Measurements from ENCODE around the gene MEPE.

Gene MEPE

GRCh38 chr4:87840149-87840548 lies 7.4 kb downstream of the MEPE start:
- DNase-seq (ENCODE audit: low read depth in 2 of 2), result no peak

DNA sequence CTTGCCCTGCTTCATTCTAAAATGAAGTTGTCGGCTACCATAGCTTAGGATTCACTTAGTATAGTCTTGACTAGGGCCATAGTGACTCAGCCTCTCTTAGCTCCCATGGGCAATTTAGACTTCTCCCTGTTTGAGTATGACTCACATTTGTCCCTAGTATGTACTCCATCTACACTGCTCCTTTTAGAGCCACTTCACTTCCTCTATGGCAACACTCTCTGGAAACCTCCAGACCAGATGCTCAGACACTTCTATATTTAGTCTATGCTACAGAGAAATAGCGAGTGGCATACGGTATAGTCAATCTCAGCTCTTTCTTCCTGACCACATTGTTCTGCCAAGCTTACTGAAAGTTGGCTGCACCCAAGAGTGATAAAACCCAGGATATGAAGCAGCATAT lies 11.2 kb downstream of the MEPE start:
- no peak for DNase-seq (ENCODE audit: low read depth in 2 of 2)

DNA sequence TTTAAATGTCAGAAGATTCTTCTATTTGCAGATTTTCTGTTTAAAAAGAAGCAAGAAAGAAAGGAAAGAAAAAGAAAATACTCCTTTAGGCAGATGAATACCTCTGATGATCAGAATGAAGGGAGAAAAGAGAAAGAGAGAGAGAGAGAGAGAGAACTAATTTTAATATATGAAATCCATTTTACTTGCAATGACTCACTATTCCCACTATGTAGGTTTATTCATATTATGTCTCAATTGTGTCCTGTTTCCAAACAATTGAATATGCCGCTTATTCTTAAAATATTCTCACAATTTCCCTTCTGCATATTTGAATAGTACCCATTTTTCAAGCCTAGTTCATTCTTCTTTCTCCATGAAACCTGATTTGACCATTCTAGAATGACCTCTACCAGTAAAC lies 11.7 kb downstream of the MEPE start:
- no peak for DNase-seq (ENCODE audit: low read depth in 2 of 2)

- no peak for DNase-seq (ENCODE audit: low read depth in 2 of 2)
Observed at GRCh38 chr4:87846226-87846625, 13.5 kb downstream of the MEPE start.

DNA sequence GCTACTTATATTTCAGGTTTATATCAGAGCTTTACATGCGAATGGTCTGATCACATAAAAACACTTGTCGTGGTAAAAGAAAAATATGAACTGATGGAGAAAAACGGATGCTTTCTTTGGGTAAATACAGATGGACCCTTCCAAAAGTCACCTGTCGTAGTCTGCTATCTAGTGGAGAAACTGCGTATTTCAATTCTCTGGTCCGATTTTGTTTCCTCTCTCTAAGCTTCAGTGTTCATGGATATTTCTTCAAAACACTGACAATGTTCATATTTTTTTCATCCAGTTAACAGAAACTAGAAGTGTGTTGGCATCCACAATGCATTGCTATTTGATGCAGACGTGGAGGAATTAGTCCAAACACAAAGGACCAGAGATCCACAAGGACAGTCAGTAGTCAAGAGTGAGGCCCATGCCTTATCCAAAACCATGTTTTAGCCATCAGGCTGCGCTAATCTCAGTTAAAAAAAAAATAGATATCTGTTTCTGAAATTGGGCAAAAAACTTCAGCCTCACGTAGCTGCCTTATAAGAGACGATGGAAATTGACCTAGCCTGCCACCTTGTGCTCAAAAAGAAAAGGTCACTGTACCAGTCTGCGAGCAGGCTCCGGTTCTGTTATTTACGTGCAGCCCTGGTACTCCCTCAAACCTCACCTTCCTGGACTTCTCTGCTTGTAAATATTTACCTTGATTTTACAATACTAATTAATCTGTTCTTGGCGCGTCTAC lies 16.0 kb downstream of the MEPE start:
- peak in 1 of 2 donors; percentile 6 for DNase-seq (ENCODE audit: low read depth in 2 of 2)

GRCh38 chr4:87849612-87850011 lies 16.8 kb downstream of the MEPE start:
- DNase-seq (ENCODE audit: low read depth in 2 of 2), result no peak

GRCh38 chr4:87851332-87851731 lies 18.6 kb downstream of the MEPE start:
- DNase-seq (ENCODE audit: low read depth in 2 of 2), result no peak

DNA sequence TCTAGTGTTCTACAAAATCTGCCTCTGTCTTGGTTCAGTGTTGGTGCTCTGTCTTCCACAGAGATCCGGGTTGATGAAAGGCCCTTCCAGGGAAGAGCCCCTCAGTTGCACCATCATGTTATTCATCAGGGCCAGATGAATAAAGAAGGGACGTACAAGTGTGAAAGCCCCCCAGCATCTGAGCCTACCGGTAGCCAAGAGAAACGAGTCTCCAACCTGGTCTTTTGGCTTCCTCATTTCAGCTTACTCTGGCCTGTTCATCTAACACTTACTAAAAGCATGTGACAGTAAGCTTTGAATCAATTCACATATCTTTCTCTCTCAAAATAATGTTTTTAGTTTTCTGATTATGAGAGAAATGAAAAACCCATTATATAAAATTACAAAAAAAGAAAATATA lies 19.2 kb downstream of the MEPE start:
- no peak for DNase-seq (ENCODE audit: low read depth in 2 of 2)

GRCh38 chr4:87853108-87853507 lies 20.3 kb downstream of the MEPE start:
- DNase-seq (ENCODE audit: low read depth in 2 of 2), result no peak

DNA sequence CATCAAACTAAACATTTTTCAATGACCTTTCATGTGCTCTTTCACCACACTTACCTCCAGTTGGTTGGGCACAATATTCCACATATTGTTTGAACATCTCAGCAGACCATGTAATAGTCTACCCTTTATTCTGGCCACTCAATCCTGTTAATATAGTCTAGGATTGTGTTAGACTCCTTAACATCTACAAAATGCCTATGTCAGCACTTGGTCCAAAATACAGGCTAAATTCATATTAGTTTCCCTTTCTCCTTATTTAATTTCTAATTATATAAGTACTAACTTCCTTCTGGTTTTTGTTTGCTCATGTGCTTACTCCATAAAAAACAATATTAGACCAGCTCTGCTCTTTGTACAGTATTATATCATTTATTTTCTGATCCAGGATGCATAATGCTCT lies 21.1 kb downstream of the MEPE start:
- no peak for DNase-seq (ENCODE audit: low read depth in 2 of 2)

DNA sequence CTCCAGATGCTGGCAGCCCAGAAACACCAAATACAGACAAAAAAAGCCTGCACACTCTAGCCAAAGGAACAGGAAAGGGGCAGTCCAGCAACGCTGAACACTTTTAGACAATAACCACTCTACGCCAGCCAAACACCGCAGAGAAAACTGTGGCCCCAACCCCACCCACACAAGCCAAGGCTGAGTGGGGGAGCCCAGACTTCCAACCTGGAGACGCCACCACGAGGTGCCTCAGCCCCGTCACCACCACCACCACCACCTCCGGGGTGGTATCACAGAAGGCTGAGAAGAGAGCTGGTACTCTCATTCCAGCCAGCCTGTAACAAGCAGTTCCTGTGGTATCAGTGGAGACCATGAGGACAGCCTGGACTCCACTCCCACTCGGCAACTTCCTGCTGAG lies 22.8 kb downstream of the MEPE start:
- no peak for DNase-seq (ENCODE audit: low read depth in 2 of 2)

DNA sequence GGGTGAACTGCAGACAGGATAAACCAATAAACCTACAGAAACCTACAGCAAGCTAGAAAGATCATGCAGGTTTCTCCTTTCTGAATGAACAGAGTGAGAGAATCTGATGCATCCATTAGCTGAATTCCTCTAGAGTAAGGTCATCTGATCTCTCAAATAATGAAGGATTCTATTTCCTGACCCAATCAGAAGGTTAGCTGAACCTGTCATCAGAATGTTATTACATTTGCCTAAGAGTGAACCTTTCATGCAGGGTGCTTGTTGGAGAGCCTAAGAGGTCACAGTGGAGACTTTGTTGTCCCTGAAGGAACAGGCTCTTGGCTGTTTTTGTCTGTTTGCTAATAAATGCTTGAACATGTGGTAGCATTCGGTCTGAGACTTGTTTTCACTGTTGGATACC lies 24.0 kb downstream of the MEPE start:
- DNase-seq (ENCODE audit: low read depth in 2 of 2), result no peak

DNA sequence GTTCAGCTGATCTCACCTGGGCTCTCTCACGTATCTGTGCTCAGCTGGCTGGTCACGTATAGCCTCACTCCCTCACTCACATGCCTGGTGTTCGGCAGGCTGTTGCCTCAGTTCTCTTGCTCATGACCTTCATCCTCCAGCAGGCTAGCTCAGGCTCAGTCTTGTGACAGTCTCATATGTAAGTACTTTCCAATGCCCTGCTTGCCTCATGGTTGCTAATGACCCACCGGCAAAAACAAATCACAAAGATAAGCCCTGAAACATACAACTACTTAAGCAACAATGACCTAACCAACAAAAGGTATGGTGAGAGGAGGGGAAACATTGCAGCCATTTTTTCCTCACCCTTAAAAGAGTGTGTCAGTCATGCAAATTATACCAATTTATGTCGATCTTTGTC lies 25.0 kb downstream of the MEPE start:
- no peak for DNase-seq (ENCODE audit: low read depth in 2 of 2)

DNA sequence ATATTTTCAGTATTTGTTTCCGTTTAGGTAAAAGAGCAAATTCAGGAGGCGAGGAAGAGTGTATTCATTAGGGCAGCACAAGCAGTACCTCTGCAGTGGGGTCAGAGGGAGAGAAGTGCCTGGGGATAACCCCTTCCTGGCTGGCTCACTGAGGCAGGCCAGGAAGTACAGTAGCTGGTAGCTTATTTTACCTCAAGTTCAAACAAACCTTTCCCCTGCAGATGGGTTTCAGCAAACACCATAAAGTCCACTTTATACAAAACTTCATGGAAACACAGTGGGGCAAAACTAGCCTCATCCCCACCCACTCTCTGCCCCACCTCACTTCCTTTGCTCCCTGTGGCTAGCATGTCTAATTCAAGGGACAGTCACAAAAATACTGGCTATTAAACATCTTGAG lies 29.5 kb downstream of the MEPE start:
- no peak for DNase-seq (ENCODE audit: low read depth in 2 of 2)

DNA sequence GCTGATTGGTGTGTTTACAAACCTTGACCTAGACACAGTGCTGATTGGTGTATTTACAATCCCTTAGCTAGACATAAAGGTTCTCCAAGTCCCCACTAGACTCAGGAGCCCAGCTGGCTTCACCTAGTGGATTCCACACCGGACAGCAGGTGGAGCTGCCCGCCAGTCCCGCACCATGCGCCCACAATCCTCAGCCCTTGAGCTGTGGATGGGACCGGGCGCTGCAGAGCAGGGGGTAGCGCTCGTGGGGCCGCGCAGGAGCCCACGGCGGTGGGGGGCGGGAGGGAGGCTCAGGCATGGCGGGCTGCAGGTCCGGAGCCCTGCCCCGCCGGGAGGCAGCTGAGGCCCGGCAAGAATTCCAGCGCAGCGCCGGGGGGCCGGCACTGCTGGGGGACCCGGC lies 30.7 kb downstream of the MEPE start:
- DNase-seq (ENCODE audit: low read depth in 2 of 2), result no peak

- no peak for DNase-seq (ENCODE audit: low read depth in 2 of 2)
Observed at GRCh38 chr4:87864321-87864720, 31.6 kb downstream of the MEPE start.

DNA sequence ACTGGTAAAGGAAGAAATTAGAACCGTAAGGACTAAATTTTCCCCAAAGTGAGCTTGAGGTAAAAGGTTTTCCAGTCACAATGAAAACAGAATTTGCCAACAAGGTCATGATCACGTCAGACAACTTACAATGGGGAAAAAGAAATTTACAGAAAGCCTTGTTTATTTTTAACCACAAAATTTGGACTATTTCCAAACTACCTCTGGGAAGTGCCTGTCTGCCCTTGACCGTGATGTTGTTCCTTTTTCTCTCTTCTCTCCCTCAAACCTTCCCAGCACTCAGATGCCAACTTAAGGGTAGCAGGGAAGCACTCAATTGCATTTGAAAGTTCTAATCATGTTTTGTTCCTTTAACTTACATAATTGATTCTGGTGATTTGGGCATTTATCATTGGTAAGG lies 32.5 kb downstream of the MEPE start:
- DNase-seq (ENCODE audit: low read depth in 2 of 2), result no peak

GRCh38 chr4:87865960-87866598 lies 33.3 kb downstream of the MEPE start:
- no peak for DNase-seq (ENCODE audit: low read depth in 2 of 2)

DNA sequence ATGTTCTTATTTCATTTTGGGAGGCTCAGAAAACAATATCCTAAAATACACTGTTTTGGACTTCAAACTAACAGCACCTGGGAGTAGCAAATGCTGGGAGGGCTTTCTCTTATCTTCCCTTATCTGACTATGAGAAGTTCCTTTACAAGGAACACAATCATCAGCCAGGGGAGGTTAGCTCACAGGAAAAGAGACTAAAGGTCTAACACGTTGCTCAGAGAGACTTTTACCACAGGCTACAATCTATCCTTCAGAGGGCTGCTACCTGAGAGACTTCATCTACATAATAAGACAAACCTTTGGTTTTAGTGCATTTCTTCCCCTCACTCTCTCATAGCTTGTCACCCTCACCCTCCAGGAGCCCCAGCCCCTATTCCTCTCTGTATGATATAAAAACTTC lies 35.8 kb downstream of the MEPE start:
- DNase-seq (ENCODE audit: low read depth in 2 of 2), result no peak

DNA sequence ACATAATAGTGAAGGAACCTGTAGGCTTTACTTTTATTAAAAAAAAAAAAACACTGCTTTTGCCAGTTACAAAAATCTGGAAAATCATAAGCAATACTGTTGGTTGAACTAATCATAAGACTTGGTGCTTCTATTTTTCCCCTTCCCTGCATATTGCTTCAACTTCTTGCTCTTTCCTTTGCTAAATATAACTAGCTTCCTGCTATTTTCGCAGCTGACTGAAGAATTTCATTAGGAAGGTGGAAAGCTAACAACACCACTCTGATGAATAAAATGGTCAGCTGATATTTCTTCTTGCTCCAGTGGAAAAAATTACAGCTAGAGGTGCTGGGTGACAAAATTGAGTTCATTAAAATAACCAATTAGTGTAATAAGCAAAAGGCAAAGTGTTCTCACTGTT lies 39.3 kb downstream of the MEPE start:
- no peak for DNase-seq (ENCODE audit: low read depth in 2 of 2)

- no peak for DNase-seq (ENCODE audit: low read depth in 2 of 2)
Observed at GRCh38 chr4:87875191-87875590, 42.4 kb downstream of the MEPE start.

GRCh38 chr4:87880106-87880505 lies 47.3 kb downstream of the MEPE start:
- DNase-seq (ENCODE audit: low read depth in 2 of 2), result no peak

DNA sequence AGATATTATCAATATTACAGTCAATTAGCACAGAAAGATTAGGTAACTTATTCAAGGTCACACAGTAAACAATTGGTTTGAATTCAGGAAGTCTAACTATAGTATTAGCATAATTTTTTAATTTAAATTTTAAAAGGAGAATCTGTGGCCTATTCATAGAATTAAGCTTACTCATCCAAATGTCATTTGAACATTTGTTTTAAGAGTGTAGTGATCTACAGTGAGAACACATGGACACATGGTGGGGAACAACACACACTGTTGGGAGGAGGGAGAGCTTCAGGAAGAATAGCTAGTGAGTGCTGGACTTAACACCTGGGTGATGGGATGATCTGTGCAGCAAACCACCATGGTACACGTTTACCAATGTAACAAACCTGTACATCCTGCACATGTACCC lies 48.3 kb downstream of the MEPE start:
- no peak for DNase-seq (ENCODE audit: low read depth in 2 of 2)

- no peak for DNase-seq (ENCODE audit: low read depth in 2 of 2)
Observed at GRCh38 chr4:87882321-87882720, 49.6 kb downstream of the MEPE start.

Measured in stimulated activated CD4-positive, alpha-beta T cell treated with anti-CD3 and anti-CD28 coated beads, Interleukin-1b, Interleukin-23, amount 100 ng/mL, for 4 hours (primary cell).